ENCODE results near the gene HTR3E.
"Not testable (repeated sequence)": the region's sequence is repeated elsewhere in the genome, so short reads cannot be mapped to it uniquely, and the experiment has no call there.

Gene HTR3E

GRCh38 chr3:184099806-184100686, 3.2 kb downstream of the HTR3E start:
- no peak for DNase-seq (ENCODE audit: low read depth in 3 of 3, low spot score in 1 of 3)

GRCh38 chr3:184110316-184110725, 13.5 kb downstream of the HTR3E start:
- no peak for DNase-seq (ENCODE audit: low read depth in 3 of 3, low spot score in 1 of 3)

- no peak for DNase-seq (ENCODE audit: low read depth in 3 of 3, low spot score in 1 of 3)
These were observed 19.2 kb downstream of the HTR3E start for GRCh38 chr3:184116017-184116416.

- no peak for DNase-seq (ENCODE audit: low read depth in 3 of 3, low spot score in 1 of 3)
These were observed 20.8 kb downstream of the HTR3E start for GRCh38 chr3:184117636-184118035.

GRCh38 chr3:184121031-184121430, 24.2 kb downstream of the HTR3E start:
- not testable (repeated sequence) for DNase-seq (ENCODE audit: low read depth in 3 of 3, low spot score in 1 of 3)

GRCh38 chr3:184126006-184126405, 29.1 kb downstream of the HTR3E start:
- no peak for DNase-seq (ENCODE audit: low read depth in 3 of 3, low spot score in 1 of 3)

- no peak for DNase-seq (ENCODE audit: low read depth in 3 of 3, low spot score in 1 of 3)
These were observed 32.1 kb downstream of the HTR3E start for GRCh38 chr3:184129012-184129411.

GRCh38 chr3:184132945-184133344, 36.1 kb downstream of the HTR3E start:
- DNase-seq (ENCODE audit: low read depth in 3 of 3, low spot score in 1 of 3): no peak

- peak in 1 of 3 donors; percentile 52 for DNase-seq (ENCODE audit: low read depth in 3 of 3, low spot score in 1 of 3)
These were observed 37.2 kb downstream of the HTR3E start for GRCh38 chr3:184133840-184134745.

GRCh38 chr3:184134746-184135148, 37.9 kb downstream of the HTR3E start:
- no peak for DNase-seq (ENCODE audit: low read depth in 3 of 3, low spot score in 1 of 3)

GRCh38 chr3:184135149-184135910, 38.5 kb downstream of the HTR3E start, which contains the start of gene EIF2B5:
TSS of gene EIF2B5 (plus strand) at chr3:184135358. CDS start at chr3:184135386, 28 bp downstream.
- peak; percentile 65 to 73 (median 71) for DNase-seq (ENCODE audit: low read depth in 3 of 3, low spot score in 1 of 3)

GRCh38 chr3:184135911-184136260, 39.0 kb downstream of the HTR3E start:
- DNase-seq (ENCODE audit: low read depth in 3 of 3, low spot score in 1 of 3): no peak

- DNase-seq (ENCODE audit: low read depth in 3 of 3, low spot score in 1 of 3): no peak
These were observed 43.6 kb downstream of the HTR3E start for GRCh38 chr3:184140436-184140835.

- no peak for DNase-seq (ENCODE audit: low read depth in 3 of 3, low spot score in 1 of 3)
These were observed 45.3 kb downstream of the HTR3E start for GRCh38 chr3:184142199-184142598.

GRCh38 chr3:184143327-184143726, 46.5 kb downstream of the HTR3E start:
- no peak for DNase-seq (ENCODE audit: low read depth in 3 of 3, low spot score in 1 of 3)

GRCh38 chr3:184144505-184144904, 47.6 kb downstream of the HTR3E start:
- no peak for DNase-seq (ENCODE audit: low read depth in 3 of 3, low spot score in 1 of 3)

- no peak for DNase-seq (ENCODE audit: low read depth in 3 of 3, low spot score in 1 of 3)
These were observed 48.3 kb downstream of the HTR3E start for GRCh38 chr3:184145111-184145524.

GRCh38 chr3:184145751-184146270, 48.9 kb downstream of the HTR3E start:
- no peak for DNase-seq (ENCODE audit: low read depth in 3 of 3, low spot score in 1 of 3)

- no peak for DNase-seq (ENCODE audit: low read depth in 3 of 3, low spot score in 1 of 3)
These were observed 51.2 kb downstream of the HTR3E start for GRCh38 chr3:184148076-184148475.

- DNase-seq (ENCODE audit: low read depth in 3 of 3, low spot score in 1 of 3): no peak
These were observed 52.3 kb downstream of the HTR3E start for GRCh38 chr3:184149123-184149522.

GRCh38 chr3:184149770-184150169, 52.9 kb downstream of the HTR3E start:
- not testable (repeated sequence) for DNase-seq (ENCODE audit: low read depth in 3 of 3, low spot score in 1 of 3)

Measured in stimulated activated CD4-positive, alpha-beta T cell treated with anti-CD3 and anti-CD28 coated beads, TNF-alpha, amount 100 ng/mL, for 1 hour (primary cell).